SK-N-SH (cell line): ENCODE results near the gene TSPAN16.

Experiments used
- CTCF ChIP-seq: fragments of 200-600 bp; sonication (generic); IDR thresholded peaks from 2 replicates; pipeline ENCODE4 v1.6.1; 2017; ENCODE audit warnings: antibody characterized with exemption, mild to moderate bottlenecking, moderate library complexity
- EP300 ChIP-seq, 2 experiments: IDR thresholded peaks; 2 replicates each; pipeline versions ENCODE4 v1.4.0 to v1.6.1; 2012; ENCODE audit warnings: borderline replicate concordance in 1 of 2, low read depth in 1 of 2, low read length in 1 of 2
- EZH2phosphoT487 ChIP-seq: fragments of 200-600 bp; sonication (generic); IDR thresholded peaks from 2 replicates; pipeline ENCODE4 v1.6.1; 2017; ENCODE audit warnings: low read depth, mixed run types, mild to moderate bottlenecking, antibody characterized with exemption, moderate library complexity, borderline replicate concordance
- GATA2 ChIP-seq: sonication (generic); formaldehyde crosslinking; IDR thresholded peaks from 2 replicates; pipeline ENCODE4 v1.5.0; 2020; ENCODE audit warnings: mild to moderate bottlenecking, missing genetic modification reagents
- JUND ChIP-seq: IDR thresholded peaks from 2 replicates; pipeline ENCODE4 v1.4.0; 2012
- MXI1 ChIP-seq: IDR thresholded peaks from 2 replicates; pipeline ENCODE4 v1.6.1; 2012; ENCODE audit warnings: mild to moderate bottlenecking, low read depth, low read length, improper control_type of control experiment
- POLR2AphosphoS5 ChIP-seq: IDR thresholded peaks from 2 replicates; pipeline ENCODE4 v1.6.1; 2012; ENCODE audit warnings: low read depth, low read length
- RAD21 ChIP-seq: IDR thresholded peaks from 2 replicates; pipeline ENCODE4 v1.6.1; 2012; ENCODE audit warnings: mild to moderate bottlenecking, low read length
- REST ChIP-seq: IDR thresholded peaks from 2 replicates; pipeline ENCODE4 v1.6.1; 2012; ENCODE audit warnings: mild to moderate bottlenecking, low read depth, low read length, moderate library complexity
- SIN3A ChIP-seq: IDR thresholded peaks from 2 replicates; pipeline ENCODE4 v1.6.1; 2012; ENCODE audit warnings: low read depth, mild to moderate bottlenecking, low read length, moderate library complexity, borderline replicate concordance
- TF ChIP-seq, protein P1 (sequence below): IDR thresholded peaks from 2 replicates; pipeline ENCODE4 v1.4.0; 2012; ENCODE audit warnings: low read depth, borderline replicate concordance

DNA sequence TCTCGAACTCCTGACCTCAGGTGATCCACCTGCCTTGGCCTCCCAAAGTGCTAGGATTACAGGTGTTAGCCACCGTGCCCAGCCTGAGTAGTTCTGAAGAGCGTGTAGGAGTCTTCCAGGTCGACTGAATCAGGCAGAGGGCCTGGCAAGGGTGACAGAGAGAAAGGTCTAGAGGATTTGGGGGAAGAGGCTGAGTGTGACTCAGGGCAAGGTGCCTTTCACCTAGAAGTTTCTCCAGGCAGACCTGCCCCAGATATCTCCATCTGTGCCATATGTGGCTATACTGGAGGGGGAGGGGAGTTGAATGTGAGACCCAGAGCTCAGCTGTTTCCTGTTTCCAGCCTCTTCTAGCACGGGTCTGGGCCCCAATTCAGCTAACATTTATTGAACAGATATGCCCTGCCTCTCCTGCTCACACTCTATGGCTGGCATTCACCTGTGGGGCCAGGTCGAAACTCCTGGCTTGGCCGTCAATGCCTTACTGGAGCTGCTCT lies 51.6 kb downstream of the TSPAN16 start:
- TF ChIP-seq CTCF (no peak), POLR2AphosphoS5 (no peak), REST (no peak), EP300 (IDR thresholded peaks at IDR 0.05; ENCODE audit: borderline replicate concordance in 1 of 2, low read depth in 1 of 2, low read length in 1 of 2) (no peak), JUND (no peak), MXI1 (no peak), RAD21 (no peak), GATA2 (CRISPR knock-in tag) (no peak), EZH2phosphoT487 (no peak), SIN3A (no peak)
- TF ChIP-seq, protein P1, sequence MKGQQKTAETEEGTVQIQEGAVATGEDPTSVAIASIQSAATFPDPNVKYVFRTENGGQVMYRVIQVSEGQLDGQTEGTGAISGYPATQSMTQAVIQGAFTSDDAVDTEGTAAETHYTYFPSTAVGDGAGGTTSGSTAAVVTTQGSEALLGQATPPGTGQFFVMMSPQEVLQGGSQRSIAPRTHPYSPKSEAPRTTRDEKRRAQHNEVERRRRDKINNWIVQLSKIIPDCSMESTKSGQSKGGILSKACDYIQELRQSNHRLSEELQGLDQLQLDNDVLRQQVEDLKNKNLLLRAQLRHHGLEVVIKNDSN: no peak
